Thyroid gland (tissue), 4 donors: ENCODE results near the gene EPHX1. TPM values are rescaled to one million over a fixed set of nuclear protein-coding genes. Genes with fewer than 3 reads are reported as not detected.

Experiments
- DNase-seq, 2 donors: peaks; one replicate each; pipeline ENCODE4 v3.0.0-alpha.2; 2019
- H3K27ac ChIP-seq, 3 donors: fragments of 200-600 bp; sonication (generic); 1 replicate in 2 of 3; 2 replicates in 1 of 3; pipeline ENCODE4 v1.5.1; 2016 to 2019; ENCODE audit warnings: mild to moderate bottlenecking in 1 of 3, moderate library complexity in 1 of 3
- H3K27me3 ChIP-seq: fragments of 200-600 bp; sonication (generic); one replicate; pipeline ENCODE4 v1.5.1; 2019
- H3K36me3 ChIP-seq, 2 donors: fragments of 200-600 bp; sonication (generic); one replicate each; pipeline ENCODE4 v1.5.1; 2016 to 2019
- H3K4me1 ChIP-seq, 2 donors: fragments of 200-600 bp; sonication (generic); one replicate each; pipeline ENCODE4 v1.5.1; 2017 to 2019
- H3K4me3 ChIP-seq, 3 donors: fragments of 200-600 bp; sonication (generic); replicated peaks in 1 of 3; 1 replicate in 2 of 3; 2 replicates in 1 of 3; pipeline ENCODE4 v1.5.1; 2016; ENCODE audit warnings: mild to moderate bottlenecking in 1 of 3
- H3K9me3 ChIP-seq: fragments of 200-600 bp; sonication (generic); one replicate; pipeline ENCODE4 v1.5.1; 2017
- CTCF ChIP-seq, 6 experiments: fragments of 200-600 bp in 3 of 6; fragments of 450-650 bp in 3 of 6; sonication (generic) in 3 of 6; IDR thresholded peaks; one replicate each; pipeline ENCODE4 v1.5.1; 2016 to 2019; ENCODE audit warnings: antibody characterized with exemption in 6 of 6, mild to moderate bottlenecking in 2 of 6, inconsistent platforms in 1 of 6, moderate library complexity in 1 of 6
- POLR2A ChIP-seq, 2 donors: fragments of 450-650 bp; IDR thresholded peaks; one replicate each; pipeline ENCODE4 v1.6.1; 2017; ENCODE audit warnings: antibody characterized with exemption in 2 of 2, mild to moderate bottlenecking in 2 of 2, moderate library complexity in 1 of 2
- WGBS, 2 donors: methylation state at CpG; one replicate each; pipeline ENCODE4 v1.1.5; 2017; 5-methylcytosine and 5-hydroxymethylcytosine counted together
- intact Hi-C: fragments of 100-400 bp; cut with DNase I; formaldehyde crosslinking; loops from one replicate; pipeline ENCODE4 v1.15.1; 2023
- total RNA-seq, 4 donors: library from RNA; depleted of rRNA; stranded (reverse); fragments of >200 nt; gene quantifications; one replicate each; pipeline ENCODE4 v1.2.3, GENCODE V29; 2016

The EPHX1 gene
- total RNA-seq, 4 donors from 2014 or later, result 297 to 533 (median 441) TPM

GRCh38 chr1:225891229-225891972 is 81.5 kb downstream of the EPHX1 start:
- WGBS, 2 donors, result 89 to 95% methylated on average over 14 of the region's 14 CpGs
- intact Hi-C loops, result no loop called here

GRCh38 chr1:225892307-225892706 is 82.4 kb downstream of the EPHX1 start:
- Histone ChIP-seq H3K4me1 (no peaks in the 10 kb centered on the region), H3K27ac (no peak overlapping the region), H3K9me3 (no peaks in the 10 kb centered on the region), H3K4me3 (no peak overlapping the region), H3K27me3 (no peaks in the 10 kb centered on the region), H3K36me3 (no peaks in the 10 kb centered on the region)
- WGBS, 2 donors, result 91 to 94% methylated on average over 6 of the region's 6 CpGs
- no peak for TF ChIP-seq CTCF (IDR thresholded peaks at IDR 0.05)
- no peak for TF ChIP-seq POLR2A (IDR thresholded peaks at IDR 0.05)
- intact Hi-C loops, result no loop called here
- DNase-seq, result no peak

More at GRCh38 chr1:225891229-225891972, 81.5 kb downstream of the EPHX1 start:
- H3K27ac ChIP-seq, result no peak overlapping the region
- no peak overlapping the region for H3K4me3 ChIP-seq
- H3K4me1 ChIP-seq, result no peaks in the 10 kb centered on the region
- DNase-seq, result no peak
- H3K36me3 ChIP-seq, result no peaks in the 10 kb centered on the region
- H3K9me3 ChIP-seq, result no peaks in the 10 kb centered on the region
- TF ChIP-seq POLR2A (IDR thresholded peaks at IDR 0.05) (no peak), CTCF (IDR thresholded peaks at IDR 0.05) (no peak)
- H3K27me3 ChIP-seq, result no peaks in the 10 kb centered on the region

Other genes starting within 250 kb of the EPHX1 start
- 10 to 100 TPM; 24.5 to 31.4 (median 28.5) TPM for gene ENAH, start 157.0 kb upstream of the EPHX1 start, total RNA-seq
- gene SRP9, start 32.3 kb upstream of the EPHX1 start, total RNA-seq, result 100 to 1,000 TPM; 196 to 297 (median 260) TPM
- gene TMEM63A, start 72.3 kb downstream of the EPHX1 start, total RNA-seq, result 10 to 100 TPM; 30.1 to 57.7 (median 41.6) TPM
- 1 to 10 TPM in 1 of 4 donors, not detected in 3; 1.0 TPM for gene LEFTY1, start 79.0 kb downstream of the EPHX1 start, total RNA-seq
- gene PYCR2, start 114.1 kb downstream of the EPHX1 start, total RNA-seq, result 10 to 100 TPM; 38.8 to 55.0 (median 41.0) TPM
- under 1 TPM in 2 of 4 donors, not detected in 2; 0.11 to 0.29 TPM for gene LEFTY2, start 131.1 kb downstream of the EPHX1 start, total RNA-seq
- gene SDE2, start 189.2 kb downstream of the EPHX1 start, total RNA-seq, result 10 to 100 TPM; 19.9 to 41.0 (median 27.3) TPM